ENCODE measurements around the gene HMCN1.
"Not testable (repeated sequence)": the region's sequence is repeated elsewhere in the genome, so short reads cannot be mapped to it uniquely, and the experiment has no call there.

The HMCN1 gene

DNA sequence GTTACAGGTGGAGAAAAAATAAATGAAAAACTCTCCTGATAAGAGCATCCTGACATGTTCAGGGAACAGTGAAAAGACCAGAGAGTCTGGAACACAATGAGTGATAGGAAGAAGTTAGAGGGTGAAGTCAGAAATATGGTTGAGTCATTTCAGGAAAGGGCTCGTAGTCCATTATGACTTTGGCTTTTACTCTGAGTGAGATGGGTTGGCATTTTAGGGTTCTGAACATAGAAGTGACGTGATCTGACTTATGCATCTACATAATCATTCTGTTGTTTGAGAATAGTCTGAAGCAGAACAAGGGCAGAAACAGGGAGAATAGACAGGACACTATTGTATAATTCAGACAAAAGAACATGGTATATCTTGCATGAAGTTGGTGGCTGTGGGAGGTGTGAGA is 5.8 kb downstream of the HMCN1 start:
- no peak for DNase-seq (ENCODE audit: extremely low read depth in 1 of 2, low read depth in 1 of 2)

DNA sequence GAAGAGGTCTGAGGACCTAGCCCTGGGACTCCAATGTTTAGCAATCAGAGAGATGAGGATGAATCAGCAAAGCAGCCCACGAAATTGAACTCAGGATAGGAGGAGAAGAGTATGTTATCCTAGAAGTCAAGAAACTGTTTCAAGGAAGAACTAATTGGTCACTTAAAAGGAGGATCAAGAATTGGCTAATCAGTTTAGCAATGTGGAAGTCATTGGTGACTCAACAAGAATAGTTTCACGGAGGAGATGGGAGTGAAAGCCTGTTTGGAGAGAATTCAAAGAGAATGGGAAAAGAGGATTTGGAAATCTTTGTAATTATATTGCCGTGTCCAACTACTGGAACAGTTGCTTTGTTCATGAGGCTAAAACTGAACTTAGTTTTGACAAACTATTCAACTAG is 7.4 kb downstream of the HMCN1 start:
- DNase-seq (ENCODE audit: extremely low read depth in 1 of 2, low read depth in 1 of 2), result no peak

DNA sequence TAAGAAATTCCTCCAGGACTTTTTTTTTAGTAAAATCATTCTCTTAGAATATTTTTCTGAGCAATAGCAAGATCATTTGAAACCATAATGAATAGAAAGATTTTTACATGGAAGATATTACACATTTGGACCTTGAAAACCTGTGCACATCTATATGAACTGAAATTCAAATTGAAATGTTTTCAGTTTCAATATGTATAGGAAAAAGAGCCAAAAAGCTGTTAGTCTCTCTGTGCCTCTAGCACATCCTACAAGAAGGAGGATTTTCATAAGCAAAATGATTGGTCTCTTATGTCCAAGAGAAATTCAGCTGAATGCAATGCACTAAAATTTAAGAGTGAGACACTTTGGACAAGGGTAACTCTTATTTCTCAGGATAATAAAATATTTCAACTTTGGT is 8.2 kb downstream of the HMCN1 start:
- no peak for DNase-seq (ENCODE audit: extremely low read depth in 1 of 2, low read depth in 1 of 2)

DNA sequence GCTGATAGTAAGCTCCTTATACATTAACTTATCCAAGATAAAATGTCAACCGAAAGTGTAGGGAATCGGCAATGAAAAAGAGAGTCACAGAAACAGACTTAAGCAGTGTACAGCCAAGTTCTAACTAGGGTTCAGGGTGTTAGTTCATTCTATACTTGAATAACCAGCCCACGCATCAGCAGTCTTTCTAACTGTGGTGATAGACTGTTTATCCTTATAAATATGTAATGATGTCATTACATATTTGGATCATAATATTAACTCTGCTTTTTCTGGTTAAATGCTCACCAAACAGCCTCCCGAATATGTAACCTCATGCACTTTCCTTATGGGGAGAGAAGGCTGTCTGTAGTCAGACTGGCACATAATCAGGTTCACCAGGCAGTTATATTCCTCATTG is 11.0 kb downstream of the HMCN1 start:
- DNase-seq (ENCODE audit: extremely low read depth in 1 of 2, low read depth in 1 of 2), result no peak

DNA sequence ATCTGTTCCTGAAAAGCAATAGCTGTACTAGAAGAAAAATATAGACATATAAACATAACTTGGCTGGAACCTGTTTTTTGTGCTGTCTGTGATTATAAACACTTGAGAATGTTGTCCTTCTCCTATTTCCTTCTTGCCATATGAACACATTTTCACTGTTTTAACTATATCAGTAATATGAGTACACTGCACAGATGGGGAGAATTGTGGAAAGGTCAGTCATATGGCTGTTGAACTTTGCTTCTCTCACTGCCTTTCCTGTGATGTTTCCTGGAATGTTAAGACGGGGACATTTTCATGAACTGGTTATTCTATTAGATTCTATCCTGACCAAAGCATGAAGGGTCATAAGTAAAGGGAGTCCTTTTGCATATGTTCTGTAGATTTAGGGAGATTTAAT is 24.9 kb downstream of the HMCN1 start:
- no peak for DNase-seq (ENCODE audit: extremely low read depth in 1 of 2, low read depth in 1 of 2)

DNA sequence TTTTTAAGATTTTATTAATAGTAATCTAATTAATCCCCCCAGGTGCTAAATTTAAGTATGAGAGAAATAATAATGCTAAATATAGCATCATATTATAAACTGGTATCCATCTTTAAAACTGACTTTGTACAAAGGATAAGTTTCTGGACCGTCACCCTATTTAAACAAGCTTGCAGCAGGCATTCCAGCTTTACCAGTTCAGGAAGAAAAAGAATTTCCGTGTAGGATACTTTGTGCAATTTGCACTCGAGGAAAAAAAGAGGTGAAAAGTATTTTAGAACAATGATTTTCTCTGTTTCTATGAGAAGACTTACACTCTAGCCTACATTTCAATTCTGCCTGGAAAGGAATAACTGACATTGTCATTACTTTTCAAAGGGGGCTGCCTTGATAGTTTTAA is 27.6 kb downstream of the HMCN1 start:
- DNase-seq (ENCODE audit: extremely low read depth in 1 of 2, low read depth in 1 of 2), result no peak

DNA sequence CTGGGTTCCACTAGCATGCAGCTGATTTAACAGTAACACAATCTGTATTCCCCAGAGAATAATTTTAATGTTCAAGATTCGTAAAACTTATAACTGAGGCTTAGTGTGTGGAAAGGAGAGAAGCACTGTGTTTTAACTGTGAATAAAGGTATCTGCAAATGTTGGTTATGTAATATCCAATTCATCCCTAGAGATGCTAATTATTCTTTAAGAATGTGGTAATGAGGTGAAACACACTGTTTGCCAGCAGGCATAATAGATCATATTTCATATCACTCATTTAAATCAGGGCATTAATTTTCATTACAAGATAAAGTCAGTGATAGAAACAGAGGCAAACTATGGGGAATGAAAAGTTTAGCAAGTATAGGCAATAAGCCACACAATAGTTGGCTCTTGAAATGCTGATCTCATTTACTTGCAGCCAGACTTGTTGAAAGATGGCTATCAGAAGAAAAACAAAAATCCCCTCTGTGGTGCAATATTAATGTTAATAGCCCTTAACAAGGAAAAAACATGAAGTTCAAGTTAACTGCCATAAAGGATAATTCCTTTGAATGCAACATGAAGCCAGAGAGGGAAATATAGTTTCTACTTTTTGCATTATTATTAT is 33.4 kb downstream of the HMCN1 start:
- no peak for DNase-seq (ENCODE audit: extremely low read depth in 1 of 2, low read depth in 1 of 2)

DNA sequence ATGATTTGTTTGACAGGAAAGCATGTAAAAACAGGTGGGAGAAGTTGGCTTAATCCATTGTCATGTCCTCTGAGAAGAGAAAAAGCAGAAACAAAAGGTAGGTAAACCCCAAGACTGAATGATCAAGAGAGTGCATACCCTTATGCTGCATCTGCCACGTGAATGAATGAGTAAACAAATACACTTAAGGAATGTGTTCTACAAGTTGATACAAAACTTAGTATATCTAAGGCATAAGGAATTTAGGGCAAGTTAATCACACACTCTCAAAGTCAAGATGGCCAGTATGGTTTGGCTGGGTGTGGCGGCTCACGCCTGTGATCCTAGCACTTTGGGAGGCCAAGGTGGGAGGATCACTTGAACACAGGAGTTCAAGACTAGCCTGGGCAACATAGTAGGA is 34.2 kb downstream of the HMCN1 start:
- DNase-seq (ENCODE audit: extremely low read depth in 1 of 2, low read depth in 1 of 2), result no peak

DNA sequence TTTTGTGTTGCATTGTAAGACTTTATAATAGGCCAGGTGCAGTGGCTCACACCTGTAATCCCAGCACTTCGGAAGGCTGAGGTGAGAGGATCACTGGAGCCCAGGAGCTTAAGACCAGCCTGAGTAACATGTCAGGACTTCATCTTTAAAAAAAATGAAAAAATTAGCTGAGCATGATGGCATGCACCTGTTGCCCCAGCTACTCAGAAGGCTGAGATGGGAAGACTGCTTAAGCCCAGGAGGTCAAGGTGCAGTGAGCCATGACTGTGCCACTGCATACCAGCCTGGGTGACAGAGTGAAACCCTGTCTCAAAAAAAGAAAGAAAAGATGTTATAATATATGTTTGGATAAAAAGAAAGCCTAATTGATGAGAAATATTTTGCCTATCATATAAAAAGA is 34.9 kb downstream of the HMCN1 start:
- DNase-seq (ENCODE audit: extremely low read depth in 1 of 2, low read depth in 1 of 2), result no peak

DNA sequence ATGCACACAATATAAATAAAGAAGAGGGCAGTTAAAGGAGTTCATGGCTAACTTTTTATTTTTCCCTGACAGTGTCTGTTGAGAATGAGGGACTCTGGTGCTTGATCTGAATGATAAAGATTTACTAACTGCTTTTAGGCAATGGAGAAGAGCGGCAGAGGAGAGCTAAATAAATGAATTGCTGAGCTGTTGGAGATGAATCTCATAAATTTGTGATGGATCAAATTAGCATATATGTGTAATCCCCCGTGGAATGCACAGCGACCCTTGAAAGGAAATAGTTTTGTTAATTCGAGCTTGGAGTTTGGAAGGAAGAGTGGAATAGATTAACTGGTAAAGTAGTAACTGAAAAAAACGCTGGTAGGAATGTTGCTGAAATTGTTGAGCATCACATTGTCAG is 40.2 kb downstream of the HMCN1 start:
- no peak for DNase-seq (ENCODE audit: extremely low read depth in 1 of 2, low read depth in 1 of 2)

DNA sequence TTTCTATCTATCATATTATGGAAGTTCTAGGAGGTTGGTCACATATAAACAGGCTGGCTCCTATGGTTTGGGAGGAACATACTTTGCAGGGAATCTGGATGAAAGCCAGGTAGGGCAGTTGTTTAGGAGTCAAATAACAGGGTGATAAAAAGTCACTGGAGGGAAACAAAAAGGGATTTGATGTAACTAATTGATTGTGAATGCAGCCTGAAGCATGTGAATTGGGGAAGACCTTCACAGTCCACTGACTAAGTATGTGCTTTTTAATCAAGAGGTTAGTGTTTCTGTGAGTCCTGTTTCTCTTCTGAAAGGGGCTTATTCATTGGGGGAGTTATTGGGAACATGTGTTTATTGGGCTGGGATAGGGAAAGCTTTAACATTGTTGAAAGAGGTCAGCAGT is 41.3 kb downstream of the HMCN1 start:
- no peak for DNase-seq (ENCODE audit: extremely low read depth in 1 of 2, low read depth in 1 of 2)

DNA sequence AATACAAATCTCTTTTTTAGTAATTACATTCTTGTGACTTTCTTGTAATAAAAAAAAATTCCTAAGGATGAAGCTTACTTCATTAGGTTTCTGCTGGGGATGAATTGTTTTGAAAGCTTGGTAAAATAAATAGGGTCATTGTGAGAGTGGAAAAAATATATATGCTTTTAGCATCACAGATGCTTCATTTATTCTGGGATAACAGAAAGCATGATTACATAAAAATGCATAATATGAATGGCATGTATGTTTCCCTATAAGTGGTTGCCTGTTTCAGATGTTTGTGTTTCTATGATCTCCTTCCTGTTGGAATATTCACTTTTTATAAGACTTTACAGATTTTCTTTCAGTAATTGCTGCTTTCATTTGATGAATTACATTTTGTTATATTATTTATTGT is 42.3 kb downstream of the HMCN1 start:
- no peak for DNase-seq (ENCODE audit: extremely low read depth in 1 of 2, low read depth in 1 of 2)

DNA sequence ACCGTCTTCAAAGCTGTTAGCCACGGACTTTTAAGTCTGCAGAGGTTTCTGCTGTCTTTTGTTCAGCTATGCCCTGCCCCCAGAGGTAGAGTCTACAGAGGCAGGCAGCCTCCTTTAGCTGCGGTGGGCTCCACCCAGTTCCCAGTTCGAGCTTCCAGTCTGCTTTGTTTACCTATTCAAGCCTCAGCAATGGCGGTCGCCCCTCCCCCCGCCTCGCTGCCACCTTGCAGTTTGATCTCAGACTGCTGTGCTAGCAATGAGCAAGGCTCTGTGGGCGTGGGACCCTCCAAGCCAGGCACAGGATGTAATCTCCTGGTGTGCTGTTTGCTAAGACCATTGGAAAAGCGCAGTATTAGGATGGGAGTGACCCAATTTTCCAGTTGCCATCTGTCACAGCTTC is 49.7 kb downstream of the HMCN1 start:
- DNase-seq (ENCODE audit: extremely low read depth in 1 of 2, low read depth in 1 of 2), result not testable (repeated sequence)

DNA sequence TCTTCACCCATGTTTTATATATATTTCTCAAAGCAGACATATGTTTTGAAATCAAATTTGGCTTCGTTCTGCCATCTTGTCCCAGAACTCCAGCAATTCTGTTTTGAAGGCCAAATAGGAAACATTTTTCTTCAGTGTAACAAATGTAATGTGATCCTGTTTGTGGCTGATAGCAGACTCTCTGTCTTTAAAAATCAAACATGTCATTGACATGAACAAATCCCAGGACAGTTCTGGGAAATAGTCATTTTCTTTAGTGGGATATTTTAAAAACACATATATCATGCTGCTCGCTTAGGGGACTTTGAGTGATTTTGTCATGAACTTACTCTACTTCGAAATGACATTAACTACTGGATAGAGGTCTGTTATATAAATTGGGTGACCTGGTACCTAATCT is 51.4 kb downstream of the HMCN1 start:
- no peak for DNase-seq (ENCODE audit: extremely low read depth in 1 of 2, low read depth in 1 of 2)

DNA sequence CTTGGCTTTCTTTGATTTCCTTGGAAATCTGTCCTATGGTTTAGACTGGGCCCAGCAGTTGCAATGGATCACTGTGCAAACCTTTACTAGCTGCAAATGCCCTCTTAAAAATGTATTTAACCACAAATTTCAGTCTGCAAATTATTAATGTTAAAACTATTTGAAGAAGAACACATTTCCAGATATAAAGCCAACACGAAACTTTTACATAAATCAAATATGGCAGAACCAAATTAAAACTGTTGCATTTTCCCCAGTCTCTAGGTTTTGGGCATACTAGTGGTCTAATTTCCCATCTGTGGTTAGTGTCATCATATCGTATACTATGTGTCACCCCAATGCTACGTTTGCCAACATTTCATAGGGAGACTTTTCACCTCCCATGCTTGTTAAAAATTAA is 52.3 kb downstream of the HMCN1 start:
- no peak for DNase-seq (ENCODE audit: extremely low read depth in 1 of 2, low read depth in 1 of 2)

DNA sequence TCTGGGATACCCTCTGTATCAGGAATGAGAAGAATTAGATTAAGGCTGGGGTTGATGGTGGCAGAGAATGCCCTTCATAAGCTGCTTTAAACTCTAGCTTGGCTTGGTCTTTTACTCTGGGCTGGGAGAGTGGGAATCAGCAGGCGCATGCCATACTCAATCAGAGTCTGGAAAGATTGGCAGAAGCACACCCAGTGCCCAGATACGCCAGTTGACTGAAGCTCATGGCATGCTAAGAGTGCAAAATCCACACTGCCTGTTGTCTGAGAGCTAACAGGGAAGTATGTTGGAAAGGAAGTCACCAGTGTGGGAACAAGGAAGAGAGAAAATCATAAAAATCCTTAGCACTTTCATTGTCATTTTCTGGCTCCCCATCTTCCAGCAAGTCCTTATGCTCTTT is 53.0 kb downstream of the HMCN1 start:
- DNase-seq (ENCODE audit: extremely low read depth in 1 of 2, low read depth in 1 of 2), result no peak

DNA sequence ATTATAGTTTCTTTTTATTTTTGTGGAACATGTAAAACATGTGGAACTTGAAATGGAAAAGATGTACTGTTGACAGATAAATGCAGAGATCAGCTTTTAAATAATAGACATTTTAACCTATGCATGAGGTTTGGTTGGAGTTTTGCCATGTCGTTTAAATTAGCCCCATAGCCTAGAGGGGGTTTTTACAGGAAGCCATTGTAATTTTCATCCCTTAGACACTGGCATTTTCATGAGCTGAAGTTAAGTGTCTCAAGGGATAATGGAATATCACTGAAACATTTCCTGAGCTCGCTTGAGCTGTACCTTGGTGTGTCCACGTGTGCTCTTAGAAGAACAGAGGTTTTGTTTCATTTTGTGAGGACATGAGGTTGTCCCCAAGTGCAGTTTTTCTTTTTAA is 54.2 kb downstream of the HMCN1 start:
- no peak for DNase-seq (ENCODE audit: extremely low read depth in 1 of 2, low read depth in 1 of 2)

DNA sequence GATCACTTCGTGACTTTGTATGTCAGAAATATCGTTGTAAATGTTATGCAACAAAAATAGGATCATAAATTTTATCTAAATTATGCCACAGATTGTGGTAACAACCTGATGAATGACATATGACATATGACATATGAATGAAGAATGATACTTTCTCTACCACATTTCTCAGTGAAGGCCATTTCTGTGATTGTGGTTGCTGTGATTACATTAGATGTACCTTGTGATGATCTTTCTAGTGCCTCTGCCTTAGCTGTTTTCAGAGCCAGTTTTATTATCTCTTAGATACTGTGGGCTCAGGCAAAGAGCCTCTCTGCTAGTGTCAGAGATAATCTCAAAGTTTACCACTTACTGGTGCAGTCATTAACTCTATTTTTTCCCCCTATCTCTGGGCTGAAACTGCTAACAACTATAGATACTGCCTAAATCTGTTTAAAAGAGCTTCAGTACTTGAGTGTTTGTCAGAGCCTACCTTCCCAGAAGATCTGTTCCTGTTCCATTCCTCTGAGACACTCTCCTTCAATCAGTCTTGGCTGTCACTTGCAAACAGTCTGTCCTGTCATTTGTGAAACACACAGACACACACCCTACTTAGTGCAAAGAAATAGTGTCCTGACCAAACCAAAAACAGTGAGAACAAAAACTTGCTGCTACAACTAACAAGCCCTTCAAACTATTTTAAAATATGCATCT is 55.5 kb downstream of the HMCN1 start:
- no peak for DNase-seq (ENCODE audit: extremely low read depth in 1 of 2, low read depth in 1 of 2)

DNA sequence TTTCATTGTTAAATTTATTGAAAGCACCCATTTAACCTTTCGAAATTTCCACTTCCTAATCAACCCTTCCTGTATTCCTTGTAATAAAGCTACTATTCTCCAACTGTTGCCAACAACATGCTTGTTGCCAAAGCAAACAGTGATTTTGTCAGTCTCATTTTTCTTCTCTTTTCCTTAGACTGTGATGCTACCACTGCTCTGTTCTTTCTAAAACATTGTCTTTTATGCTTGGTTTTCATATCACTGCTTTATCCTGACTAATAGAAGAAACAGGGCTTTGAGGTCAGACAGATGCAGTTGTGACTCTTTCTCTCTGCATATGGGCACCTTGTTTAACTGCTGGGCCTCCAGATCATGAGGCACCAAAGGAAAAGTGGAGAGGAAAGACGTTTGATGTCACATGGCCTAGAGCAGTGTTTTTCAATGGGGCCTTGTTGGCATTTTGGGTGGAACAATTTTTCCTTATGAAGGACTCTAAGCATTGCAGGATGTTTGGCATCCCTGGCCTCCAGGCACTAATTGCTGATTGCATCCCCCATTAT is 56.1 kb downstream of the HMCN1 start:
- DNase-seq (ENCODE audit: extremely low read depth in 1 of 2, low read depth in 1 of 2), result no peak

DNA sequence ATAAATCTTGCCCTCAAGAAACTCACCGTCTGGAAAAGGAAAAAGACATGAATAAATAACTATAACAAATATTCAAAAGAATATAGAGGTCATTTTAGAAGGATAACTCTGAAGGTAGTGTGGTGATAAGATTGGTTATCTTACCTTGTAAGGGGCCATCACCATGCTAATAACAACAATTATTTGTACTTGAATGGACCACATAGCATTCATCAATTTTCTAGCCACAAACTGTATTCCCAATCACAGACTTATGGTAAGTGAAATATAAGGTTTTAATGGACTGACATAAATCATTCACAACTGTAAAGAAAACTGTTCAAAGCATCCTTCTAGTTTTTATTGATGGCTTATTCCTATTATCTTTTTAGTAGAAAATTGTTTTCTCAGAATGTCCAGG is 57.8 kb downstream of the HMCN1 start:
- DNase-seq (ENCODE audit: extremely low read depth in 1 of 2, low read depth in 1 of 2), result no peak

DNA sequence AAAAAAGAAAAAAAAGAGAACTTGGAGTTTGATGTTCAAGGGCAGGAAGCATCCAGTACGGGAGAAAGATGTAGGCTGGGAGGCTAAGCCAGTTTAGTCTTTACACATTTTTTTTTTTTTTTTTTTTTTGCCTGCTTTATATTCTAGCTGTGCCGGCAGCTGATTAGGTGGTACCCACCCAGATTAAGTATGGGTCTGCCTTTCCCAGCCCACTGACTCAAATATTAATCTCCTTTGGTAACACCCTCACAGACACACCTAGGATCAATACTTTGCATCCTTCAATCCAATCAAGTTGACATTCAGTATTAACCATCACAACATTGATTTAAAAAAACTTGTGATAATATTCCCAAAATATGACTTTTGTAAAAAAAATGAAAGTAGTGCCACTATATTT is 60.3 kb downstream of the HMCN1 start:
- DNase-seq (ENCODE audit: extremely low read depth in 1 of 2, low read depth in 1 of 2), result not testable (repeated sequence)

DNA sequence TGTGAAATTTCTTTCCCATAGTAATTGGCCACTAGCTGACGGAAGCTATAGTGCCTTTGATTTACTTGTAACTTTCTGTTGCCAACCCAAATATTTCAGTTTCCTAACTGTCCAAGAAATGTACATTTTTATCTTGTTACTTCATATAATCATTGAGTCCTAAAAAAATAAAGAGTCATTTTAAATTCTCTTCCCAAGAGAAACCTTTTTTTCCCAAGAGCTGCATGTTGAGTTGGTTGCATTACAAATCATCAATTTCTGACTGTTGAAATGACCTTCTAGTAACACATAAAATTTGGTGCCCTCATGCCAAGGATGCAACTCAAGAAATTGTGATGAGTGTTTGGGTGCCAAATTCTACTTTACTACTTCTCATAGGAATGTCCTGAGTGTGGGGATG is 61.0 kb downstream of the HMCN1 start:
- no peak for DNase-seq (ENCODE audit: extremely low read depth in 1 of 2, low read depth in 1 of 2)

DNA sequence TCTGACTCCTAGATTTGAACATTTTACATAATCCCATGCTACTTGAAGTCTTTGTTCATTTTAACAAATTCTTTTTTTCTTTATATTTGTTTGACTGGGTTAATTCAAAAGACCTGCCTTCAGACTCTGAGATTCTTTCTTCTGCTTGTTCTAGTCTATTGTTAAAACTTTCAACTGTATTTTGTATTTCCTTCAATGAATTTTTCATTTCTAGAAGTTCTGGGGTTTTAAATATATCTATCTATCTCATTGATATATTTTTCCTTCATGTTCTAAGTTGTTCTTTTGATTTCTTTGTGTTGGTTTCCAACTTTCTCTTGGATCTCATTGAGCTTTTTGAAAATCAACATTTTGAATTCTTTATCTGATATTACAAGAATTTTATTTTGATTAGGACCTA is 64.3 kb downstream of the HMCN1 start:
- DNase-seq (ENCODE audit: extremely low read depth in 1 of 2, low read depth in 1 of 2), result no peak
